Parathyroid adenoma (tissue), 2 donors: Measurements from ENCODE around the gene CD72.

Source experiments
- H2AFZ ChIP-seq: fragments of 300-600 bp; sonication (generic); one replicate; pipeline ENCODE4 v1.7.0; 2017; ENCODE audit warnings: antibody characterized with exemption, mild to moderate bottlenecking
- H3K27ac ChIP-seq: fragments of 300-600 bp; sonication (generic); one replicate; pipeline ENCODE4 v1.7.0; 2017
- H3K27me3 ChIP-seq: fragments of 300-600 bp; sonication (generic); one replicate; pipeline ENCODE4 v1.7.0; 2017; ENCODE audit warnings: low read length; ENCODE audit not compliant: control insufficient read depth, insufficient read depth
- H3K36me3 ChIP-seq: fragments of 300-600 bp; sonication (generic); one replicate; pipeline ENCODE4 v1.7.0; 2017; ENCODE audit warnings: low read length; ENCODE audit not compliant: control insufficient read depth, insufficient read depth
- H3K4me1 ChIP-seq: fragments of 300-600 bp; sonication (generic); one replicate; pipeline ENCODE4 v1.7.0; 2017; ENCODE audit warnings: control low read depth
- H3K4me2 ChIP-seq: fragments of 300-600 bp; sonication (generic); one replicate; pipeline ENCODE4 v1.7.0; 2017; ENCODE audit warnings: low read length
- H3K4me3 ChIP-seq: fragments of 300-600 bp; sonication (generic); one replicate; pipeline ENCODE4 v1.7.0; 2017; ENCODE audit warnings: low read depth, low read length
- H3K79me2 ChIP-seq: fragments of 300-600 bp; sonication (generic); one replicate; pipeline ENCODE4 v1.7.0; 2017; ENCODE audit warnings: control low read depth
- H3K9ac ChIP-seq: fragments of 300-600 bp; sonication (generic); one replicate; pipeline ENCODE4 v1.7.0; 2017; ENCODE audit warnings: mild to moderate bottlenecking
- H3K9me3 ChIP-seq: fragments of 300-600 bp; sonication (generic); one replicate; pipeline ENCODE4 v1.7.0; 2017; ENCODE audit warnings: low read length; ENCODE audit not compliant: control insufficient read depth
- TF ChIP-seq, protein P1 (sequence below): fragments of 300-600 bp; sonication (generic); IDR thresholded peaks from one replicate; pipeline ENCODE4 v1.7.0; 2017; ENCODE audit warnings: antibody characterized with exemption, mild to moderate bottlenecking
- donor health status: primary hyperparathyroidism.

CD72 gene

DNA sequence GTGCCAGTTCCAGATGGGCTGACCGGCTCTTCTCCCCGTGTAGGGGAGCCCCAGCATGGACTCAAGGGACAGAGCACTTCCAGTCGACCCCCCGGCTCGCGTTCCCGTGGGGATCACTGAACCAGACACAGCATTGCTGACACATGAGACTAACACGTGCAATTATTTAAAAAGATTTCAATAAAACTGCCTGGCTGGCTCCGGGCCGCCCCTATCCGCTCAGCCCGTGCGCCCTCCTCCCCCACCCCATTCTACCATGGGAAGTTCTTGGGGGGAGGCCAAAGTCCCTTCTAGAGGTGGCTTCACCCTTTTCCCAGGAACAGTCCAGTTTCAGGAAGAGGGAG lies 8.4 kb downstream of the CD72 start:
- Histone ChIP-seq H3K27ac (no peak overlapping the region), H3K79me2 (no peaks in the 10 kb centered on the region), H3K9ac (no peak overlapping the region), H2AFZ (no peak overlapping the region), H3K4me2 (no peak overlapping the region), H3K27me3 (no peaks in the 10 kb centered on the region), H3K9me3 (no peaks in the 10 kb centered on the region), H3K4me3 (no peak overlapping the region), H3K4me1 (peaks cover 2% of the 10 kb centered on the region), H3K36me3 (no peaks in the 10 kb centered on the region)
- TF ChIP-seq, protein P1, sequence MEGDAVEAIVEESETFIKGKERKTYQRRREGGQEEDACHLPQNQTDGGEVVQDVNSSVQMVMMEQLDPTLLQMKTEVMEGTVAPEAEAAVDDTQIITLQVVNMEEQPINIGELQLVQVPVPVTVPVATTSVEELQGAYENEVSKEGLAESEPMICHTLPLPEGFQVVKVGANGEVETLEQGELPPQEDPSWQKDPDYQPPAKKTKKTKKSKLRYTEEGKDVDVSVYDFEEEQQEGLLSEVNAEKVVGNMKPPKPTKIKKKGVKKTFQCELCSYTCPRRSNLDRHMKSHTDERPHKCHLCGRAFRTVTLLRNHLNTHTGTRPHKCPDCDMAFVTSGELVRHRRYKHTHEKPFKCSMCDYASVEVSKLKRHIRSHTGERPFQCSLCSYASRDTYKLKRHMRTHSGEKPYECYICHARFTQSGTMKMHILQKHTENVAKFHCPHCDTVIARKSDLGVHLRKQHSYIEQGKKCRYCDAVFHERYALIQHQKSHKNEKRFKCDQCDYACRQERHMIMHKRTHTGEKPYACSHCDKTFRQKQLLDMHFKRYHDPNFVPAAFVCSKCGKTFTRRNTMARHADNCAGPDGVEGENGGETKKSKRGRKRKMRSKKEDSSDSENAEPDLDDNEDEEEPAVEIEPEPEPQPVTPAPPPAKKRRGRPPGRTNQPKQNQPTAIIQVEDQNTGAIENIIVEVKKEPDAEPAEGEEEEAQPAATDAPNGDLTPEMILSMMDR: no peak

DNA sequence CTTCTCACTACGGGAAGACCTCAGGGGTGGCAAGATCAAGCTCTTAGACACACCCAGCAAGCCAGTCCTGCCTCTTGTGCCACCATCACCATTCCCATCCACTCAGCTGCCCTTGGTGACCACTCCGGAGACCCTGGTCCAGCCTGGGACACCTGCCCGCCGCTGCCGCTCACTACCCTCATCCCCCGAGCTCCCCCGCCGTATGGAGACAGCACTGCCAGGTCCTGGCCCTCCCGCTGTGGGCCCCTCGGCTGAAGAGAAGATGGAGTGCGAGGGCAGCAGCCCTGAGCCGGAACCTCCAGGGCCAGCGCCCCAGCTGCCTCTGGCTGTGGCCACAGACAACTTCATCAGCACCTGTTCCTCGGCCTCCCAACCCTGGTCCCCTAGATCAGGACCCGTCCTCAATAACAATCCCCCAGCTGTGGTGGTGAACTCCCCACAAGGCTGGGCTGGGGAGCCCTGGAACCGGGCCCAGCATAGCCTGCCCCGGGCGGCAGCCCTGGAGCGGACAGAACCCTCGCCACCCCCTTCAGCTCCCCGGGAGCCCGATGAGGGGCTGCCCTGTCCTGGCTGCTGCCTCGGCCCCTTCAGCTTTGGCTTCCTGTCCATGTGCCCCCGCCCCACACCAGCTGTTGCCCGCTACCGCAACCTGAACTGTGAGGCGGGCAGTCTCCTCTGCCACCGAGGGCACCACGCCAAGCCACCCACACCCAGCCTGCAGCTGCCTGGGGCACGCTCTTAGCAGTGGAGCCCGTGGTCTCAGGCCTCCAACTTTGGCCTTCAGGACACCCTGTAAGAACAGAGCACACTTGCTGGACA lies 9.0 kb downstream of the CD72 start:
- H3K4me1 ChIP-seq: peaks cover 2% of the 10 kb centered on the region
- no peak overlapping the region for H2AFZ ChIP-seq
- TF ChIP-seq, protein P1: no peak
- H3K27ac ChIP-seq: no peak overlapping the region
- H3K9me3 ChIP-seq: no peaks in the 10 kb centered on the region
- H3K79me2 ChIP-seq: no peaks in the 10 kb centered on the region
- H3K4me3 ChIP-seq: no peak overlapping the region
- H3K36me3 ChIP-seq: no peaks in the 10 kb centered on the region
- H3K4me2 ChIP-seq: no peak overlapping the region
- H3K9ac ChIP-seq: no peak overlapping the region
- H3K27me3 ChIP-seq: no peaks in the 10 kb centered on the region

DNA sequence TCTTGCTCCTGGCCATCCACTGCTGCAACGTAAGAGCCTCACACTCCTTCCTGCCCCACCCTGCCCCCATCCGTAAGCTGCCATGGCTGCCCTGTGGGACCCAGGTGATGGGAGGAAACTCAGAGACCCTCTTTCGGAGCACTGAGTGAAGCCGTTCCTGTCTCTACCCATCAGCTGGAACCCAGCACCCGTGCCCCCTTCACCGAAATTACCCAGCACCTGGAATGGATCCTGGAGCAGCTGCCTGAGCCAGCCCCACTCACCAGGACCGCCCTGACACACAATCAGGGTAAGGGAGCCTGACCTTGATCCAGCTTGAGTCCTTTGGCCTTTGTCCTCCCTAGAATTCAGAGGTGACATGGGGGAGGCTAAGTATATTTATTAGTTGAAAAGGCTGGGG lies 10.0 kb downstream of the CD72 start:
- peaks cover 2% of the 10 kb centered on the region for H3K4me1 ChIP-seq
- no peaks in the 10 kb centered on the region for H3K9me3 ChIP-seq
- H3K9ac ChIP-seq: no peak overlapping the region
- H3K27ac ChIP-seq: no peak overlapping the region
- no peaks in the 10 kb centered on the region for H3K36me3 ChIP-seq
- H3K79me2 ChIP-seq: no peaks in the 10 kb centered on the region
- TF ChIP-seq, protein P1: no peak
- no peaks in the 10 kb centered on the region for H3K27me3 ChIP-seq
- no peak overlapping the region for H3K4me2 ChIP-seq
- no peak overlapping the region for H2AFZ ChIP-seq
- H3K4me3 ChIP-seq: no peak overlapping the region

DNA sequence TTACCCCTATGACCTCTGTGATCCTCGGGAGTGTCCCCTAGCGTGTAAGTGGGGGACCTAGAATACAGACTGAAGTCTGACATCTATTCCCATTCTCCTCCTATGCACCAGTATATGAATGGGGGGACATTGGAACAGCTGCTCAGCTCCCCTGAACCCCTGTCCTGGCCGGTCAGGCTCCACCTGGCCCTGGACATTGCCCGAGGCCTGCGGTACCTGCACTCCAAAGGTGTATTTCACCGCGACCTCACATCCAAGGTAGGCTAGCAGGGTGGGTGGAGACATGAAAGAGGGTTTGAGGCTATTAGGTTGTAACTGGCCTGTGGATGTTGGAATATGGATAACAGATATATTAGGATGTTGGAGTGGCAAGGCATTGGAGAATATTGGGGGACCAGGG lies 11.5 kb downstream of the CD72 start:
- no peaks in the 10 kb centered on the region for H3K27me3 ChIP-seq
- H3K4me3 ChIP-seq: no peak overlapping the region
- H3K9me3 ChIP-seq: no peaks in the 10 kb centered on the region
- TF ChIP-seq, protein P1: no peak
- no peak overlapping the region for H3K27ac ChIP-seq
- no peaks in the 10 kb centered on the region for H3K79me2 ChIP-seq
- H2AFZ ChIP-seq: no peak overlapping the region
- H3K4me2 ChIP-seq: no peak overlapping the region
- H3K36me3 ChIP-seq: no peaks in the 10 kb centered on the region
- H3K4me1 ChIP-seq: peaks cover 2% of the 10 kb centered on the region
- H3K9ac ChIP-seq: no peak overlapping the region

DNA sequence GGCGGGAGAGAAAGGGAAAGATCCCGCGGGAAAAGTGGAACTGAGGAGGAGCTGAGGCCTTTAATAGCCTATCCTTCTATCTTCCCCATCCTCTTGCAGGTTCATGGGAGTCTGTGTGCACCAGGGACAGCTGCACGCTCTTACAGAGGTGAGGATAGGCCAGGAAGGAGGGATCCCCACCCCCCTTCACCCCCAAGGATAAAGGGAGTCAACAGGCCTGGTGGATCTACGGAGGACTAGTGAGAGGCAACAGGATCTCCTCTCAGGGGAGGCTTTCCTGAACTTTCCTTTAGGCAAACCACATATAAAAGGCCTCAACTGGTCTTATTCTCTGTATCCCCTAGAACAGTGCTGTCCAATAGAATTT lies 12.1 kb downstream of the CD72 start:
- Histone ChIP-seq H3K9me3 (no peaks in the 10 kb centered on the region), H3K4me2 (peak overlapping the region; percentile 89), H3K9ac (no peak overlapping the region), H3K4me3 (peak overlapping the region; percentile 74), H3K27me3 (no peaks in the 10 kb centered on the region), H3K27ac (no peak overlapping the region), H3K4me1 (peaks cover 2% of the 10 kb centered on the region), H3K36me3 (no peaks in the 10 kb centered on the region), H3K79me2 (no peaks in the 10 kb centered on the region), H2AFZ (no peak overlapping the region)
- TF ChIP-seq, protein P1: no peak
